Activated CD8-positive, alpha-beta memory T cell treated with anti-CD3 and anti-CD28 coated beads, Interleukin-2, amount 10 ng/mL, durations not matched to agents 7 days and 5 days (primary cell): ENCODE results near the gene C16orf74. TPM values are rescaled to one million over a fixed set of nuclear protein-coding genes. Genes with fewer than 3 reads are reported as not detected.

ENCODE experiments used
- ATAC-seq: fragments of 150-1000 bp; cut with Tn5 transposase; one replicate; pipeline ENCODE4 v1.10.0; 2021; ENCODE audit warnings: moderate library complexity
- CTCF ChIA-PET: fragments of 350-600 bp; sonication (Branson Sonifier 250); formaldehyde crosslinking; loops from one replicate; lab custom pipeline; 2021; ENCODE audit warnings: antibody characterized with exemption; lab: Charles Lee
- DNase-seq: peaks from one replicate; pipeline ENCODE4 v3.0.0-alpha.2; 2020
- H3K27ac Mint-ChIP-seq: one replicate; pipeline ENCODE4 v1.8.0; 2021; ENCODE audit warnings: mild to moderate bottlenecking, mixed read lengths
- H3K27me3 Mint-ChIP-seq: one replicate; pipeline ENCODE4 v1.8.0; 2021; ENCODE audit warnings: mixed read lengths
- H3K36me3 Mint-ChIP-seq: one replicate; pipeline ENCODE4 v1.8.0; 2021; ENCODE audit warnings: mild to moderate bottlenecking, mixed read lengths
- H3K4me1 Mint-ChIP-seq: one replicate; pipeline ENCODE4 v1.8.0; 2021; ENCODE audit warnings: mixed read lengths
- H3K4me3 Mint-ChIP-seq: one replicate; pipeline ENCODE4 v1.8.0; 2021; ENCODE audit warnings: mild to moderate bottlenecking, moderate library complexity, mixed read lengths
- H3K9me3 Mint-ChIP-seq: one replicate; pipeline ENCODE4 v1.8.0; 2022; ENCODE audit warnings: low read depth, mixed read lengths
- total RNA-seq, 2 experiments: library from RNA; stranded (reverse); gene quantifications; one replicate each; pipeline ENCODE4 v1.2.3, GENCODE V29; 2021

The C16orf74 gene
- total RNA-seq, 2 experiments from 2014 or later = 0.23 to 0.41 TPM

GRCh38 chr16:85767531-85767930 lies 16.6 kb upstream of the C16orf74 start:
- Mint-ChIP-seq H3K27ac (no peak overlapping the region), H3K27me3 (peaks cover 4% of the 10 kb centered on the region), H3K9me3 (no peaks in the 10 kb centered on the region), H3K4me3 (no peak overlapping the region), H3K36me3 (peaks cover 3% of the 10 kb centered on the region), H3K4me1 (no peaks in the 10 kb centered on the region)
- CTCF ChIA-PET = no interaction called here
- DNase-seq = no peak
- ATAC-seq = no peak

- Mint-ChIP-seq H3K36me3 (peaks cover 3% of the 10 kb centered on the region), H3K27ac (no peak overlapping the region), H3K4me1 (no peaks in the 10 kb centered on the region), H3K27me3 (peaks cover 4% of the 10 kb centered on the region), H3K9me3 (no peaks in the 10 kb centered on the region), H3K4me3 (no peak overlapping the region)
- DNase-seq (no peak), ATAC-seq (no peak)
- CTCF ChIA-PET = no interaction called here
These were observed 14.9 kb upstream of the C16orf74 start for GRCh38 chr16:85765767-85766166.

GRCh38 chr16:85765211-85765610 lies 14.3 kb upstream of the C16orf74 start:
- Mint-ChIP-seq H3K36me3 (no peaks in the 10 kb centered on the region), H3K4me1 (no peaks in the 10 kb centered on the region), H3K27me3 (peaks cover 7% of the 10 kb centered on the region), H3K27ac (no peak overlapping the region), H3K9me3 (no peaks in the 10 kb centered on the region), H3K4me3 (no peak overlapping the region)
- CTCF ChIA-PET = no interaction called here
- no peak for DNase-seq
- ATAC-seq = no peak

GRCh38 chr16:85763616-85764015 lies 12.7 kb upstream of the C16orf74 start:
- peaks cover 7% of the 10 kb centered on the region for H3K4me1 Mint-ChIP-seq
- DNase-seq (no peak), ATAC-seq (no peak)
- H3K27me3 Mint-ChIP-seq = peaks cover 23% of the 10 kb centered on the region
- H3K9me3 Mint-ChIP-seq = no peaks in the 10 kb centered on the region
- H3K27ac Mint-ChIP-seq = no peak overlapping the region
- CTCF ChIA-PET = interaction anchor here (1.5 kb wide), 1 partner anchor 14 kb away, joined by 3 read pairs; no protein-coding TSS in a partner anchor
- H3K36me3 Mint-ChIP-seq = no peaks in the 10 kb centered on the region
- H3K4me3 Mint-ChIP-seq = no peak overlapping the region

- no peak overlapping the region for H3K4me3 Mint-ChIP-seq
- ATAC-seq (no peak), DNase-seq (no peak)
- no peaks in the 10 kb centered on the region for H3K36me3 Mint-ChIP-seq
- CTCF ChIA-PET = interaction anchor here (1.5 kb wide), 1 partner anchor 15 kb away, joined by 3 read pairs; no protein-coding TSS in a partner anchor
- no peak overlapping the region for H3K27ac Mint-ChIP-seq
- peaks cover 26% of the 10 kb centered on the region for H3K27me3 Mint-ChIP-seq
- peaks cover 10% of the 10 kb centered on the region for H3K4me1 Mint-ChIP-seq
- no peaks in the 10 kb centered on the region for H3K9me3 Mint-ChIP-seq
These were observed 12.1 kb upstream of the C16orf74 start for GRCh38 chr16:85762970-85763369.

- Mint-ChIP-seq H3K9me3 (no peaks in the 10 kb centered on the region), H3K27ac (no peak overlapping the region), H3K4me1 (peaks cover 20% of the 10 kb centered on the region), H3K4me3 (no peak overlapping the region), H3K36me3 (no peaks in the 10 kb centered on the region), H3K27me3 (peaks cover 28% of the 10 kb centered on the region)
- ATAC-seq (no peak), DNase-seq (no peak)
- CTCF ChIA-PET = no interaction called here
These were observed 11.0 kb upstream of the C16orf74 start for GRCh38 chr16:85761861-85762260.

- H3K9me3 Mint-ChIP-seq = no peaks in the 10 kb centered on the region
- CTCF ChIA-PET = interaction anchor here (0.7 to 1.7 kb wide), 12 partner anchors 10 to 339 kb away, joined by 3 to 5 read pairs (median 3); partner anchors contain the start of gene GINS2
- peak; percentile 53 for DNase-seq
These were observed 8.9 kb upstream of the C16orf74 start for GRCh38 chr16:85759631-85760419.

GRCh38 chr16:85759136-85759535 lies 8.2 kb upstream of the C16orf74 start:
- Mint-ChIP-seq H3K36me3 (no peaks in the 10 kb centered on the region), H3K27ac (no peak overlapping the region), H3K9me3 (no peaks in the 10 kb centered on the region), H3K27me3 (peaks cover 33% of the 10 kb centered on the region), H3K4me3 (no peak overlapping the region), H3K4me1 (peaks cover 29% of the 10 kb centered on the region)
- ATAC-seq (no peak), DNase-seq (no peak)
- CTCF ChIA-PET = interaction anchor here (1.2 to 1.7 kb wide), 6 partner anchors 9 to 143 kb away, joined by 3 to 5 read pairs (median 4); no protein-coding TSS in a partner anchor

More at GRCh38 chr16:85759631-85760419, 8.9 kb upstream of the C16orf74 start:
- peak; percentile 59 for ATAC-seq
- H3K36me3 Mint-ChIP-seq = no peaks in the 10 kb centered on the region
- H3K4me3 Mint-ChIP-seq = no peak overlapping the region
- no peak overlapping the region for H3K27ac Mint-ChIP-seq
- peaks cover 33% of the 10 kb centered on the region for H3K27me3 Mint-ChIP-seq
- peaks cover 29% of the 10 kb centered on the region for H3K4me1 Mint-ChIP-seq

- Mint-ChIP-seq H3K27me3 (peaks cover 43% of the 10 kb centered on the region), H3K4me1 (peaks cover 29% of the 10 kb centered on the region), H3K27ac (no peak overlapping the region), H3K9me3 (no peaks in the 10 kb centered on the region), H3K4me3 (no peak overlapping the region), H3K36me3 (no peaks in the 10 kb centered on the region)
- ATAC-seq (peak; percentile 39), DNase-seq (peak; percentile 56)
- CTCF ChIA-PET = interaction anchor here (0.7 to 1.0 kb wide), 2 partner anchors 36 to 439 kb away, joined by 3 read pairs; no protein-coding TSS in a partner anchor
These were observed 6.5 kb upstream of the C16orf74 start for GRCh38 chr16:85757341-85757822.

GRCh38 chr16:85755929-85756768 lies 5.3 kb upstream of the C16orf74 start:
- Mint-ChIP-seq H3K27me3 (peaks cover 51% of the 10 kb centered on the region), H3K4me1 (peaks cover 31% of the 10 kb centered on the region), H3K4me3 (no peak overlapping the region), H3K9me3 (no peaks in the 10 kb centered on the region), H3K27ac (no peak overlapping the region), H3K36me3 (no peaks in the 10 kb centered on the region)
- CTCF ChIA-PET = interaction anchor here (0.7 to 1.4 kb wide), 3 partner anchors 9 to 438 kb away, joined by 3 read pairs; no protein-coding TSS in a partner anchor
- ATAC-seq (no peak), DNase-seq (no peak)

GRCh38 chr16:85754413-85754812 lies 3.5 kb upstream of the C16orf74 start:
- Mint-ChIP-seq H3K36me3 (no peaks in the 10 kb centered on the region), H3K9me3 (no peaks in the 10 kb centered on the region), H3K27me3 (peaks cover 50% of the 10 kb centered on the region), H3K4me1 (peaks cover 35% of the 10 kb centered on the region), H3K4me3 (no peak overlapping the region), H3K27ac (no peak overlapping the region)
- CTCF ChIA-PET = interaction anchor here (0.7 kb wide), 1 partner anchor 178 kb away, joined by 4 read pairs; no protein-coding TSS in a partner anchor
- DNase-seq (no peak), ATAC-seq (no peak)

- DNase-seq = no peak
- Mint-ChIP-seq H3K36me3 (no peaks in the 10 kb centered on the region), H3K4me3 (no peak overlapping the region), H3K4me1 (peaks cover 32% of the 10 kb centered on the region), H3K27ac (no peak overlapping the region), H3K27me3 (peaks cover 46% of the 10 kb centered on the region), H3K9me3 (no peaks in the 10 kb centered on the region)
- ATAC-seq = no peak
- CTCF ChIA-PET = interaction anchor here (0.7 kb wide), 1 partner anchor 178 kb away, joined by 4 read pairs; no protein-coding TSS in a partner anchor
These were observed 3.1 kb upstream of the C16orf74 start for GRCh38 chr16:85753976-85754375.

GRCh38 chr16:85753559-85753958 lies 2.7 kb upstream of the C16orf74 start:
- no peaks in the 10 kb centered on the region for H3K9me3 Mint-ChIP-seq
- peaks cover 44% of the 10 kb centered on the region for H3K27me3 Mint-ChIP-seq
- no peak overlapping the region for H3K27ac Mint-ChIP-seq
- CTCF ChIA-PET = no interaction called here
- no peaks in the 10 kb centered on the region for H3K36me3 Mint-ChIP-seq
- no peak overlapping the region for H3K4me3 Mint-ChIP-seq
- H3K4me1 Mint-ChIP-seq = peaks cover 28% of the 10 kb centered on the region
- ATAC-seq = no peak
- DNase-seq = no peak
